Prostate gland (tissue), 2 donors: ENCODE data around the gene XPNPEP1.

Source experiments
- CTCF ChIP-seq, 4 experiments: fragments of 200-600 bp in 2 of 4; fragments of 450-650 bp in 2 of 4; sonication (generic) in 2 of 4; IDR thresholded peaks; 1 replicate in 3 of 4; 2 replicates in 1 of 4; pipeline ENCODE4 v1.5.1; 2016 to 2019; ENCODE audit warnings: antibody characterized with exemption in 4 of 4, mild to moderate bottlenecking in 2 of 4, moderate library complexity in 2 of 4
- POLR2A ChIP-seq: fragments of 450-650 bp; IDR thresholded peaks from one replicate; pipeline ENCODE4 v1.6.1; 2016; ENCODE audit warnings: antibody characterized with exemption, mild to moderate bottlenecking
- POLR2AphosphoS5 ChIP-seq: sonication (generic); formaldehyde crosslinking; IDR thresholded peaks from one replicate; pipeline ENCODE4 v1.6.1; 2017; ENCODE audit warnings: antibody characterized with exemption

- TF ChIP-seq POLR2A, result no peak
- TF ChIP-seq CTCF (IDR thresholded peaks at IDR 0.05), result no peak
- no peak for TF ChIP-seq POLR2AphosphoS5
Measured at GRCh38 chr10:109853921-109854320, 69.4 kb downstream of the XPNPEP1 start.
